Neural cell (in vitro differentiated cells): ENCODE measurements around the gene STPG4. TPM values are rescaled to one million over a fixed set of nuclear protein-coding genes. Genes with fewer than 3 reads are reported as not detected.

ENCODE experiments used
- H2AFZ ChIP-seq: fragments of 200-600, 300-800 bp; sonication (generic), shearing (Covaris generic); 2 replicates; pipeline ENCODE4 v1.6.0; 2014; ENCODE audit warnings: low read depth, mild to moderate bottlenecking, antibody characterized with exemption, low read length, moderate library complexity
- H3F3A ChIP-seq: fragments of 200-600 bp; shearing (Covaris generic); 2 replicates; pipeline ENCODE4 v1.6.1; 2016; ENCODE audit warnings: mild to moderate bottlenecking, moderate library complexity, mixed read lengths, antibody characterized with exemption, low read length; ENCODE audit not compliant: insufficient read depth, poor library complexity, severe bottlenecking
- H3K27ac ChIP-seq: fragments of 200-600, 300-800 bp; sonication (generic), shearing (Covaris generic); 2 replicates; pipeline ENCODE4 v1.5.1; 2014; ENCODE audit warnings: mild to moderate bottlenecking, low read length, moderate library complexity
- H3K27me3 ChIP-seq: fragments of 300-800, 200-600 bp; sonication (generic), shearing (Covaris generic); 2 replicates; pipeline ENCODE4 v1.6.0; 2014; ENCODE audit warnings: mild to moderate bottlenecking, low read depth, low read length, moderate library complexity; ENCODE audit not compliant: insufficient read depth
- H3K36me3 ChIP-seq: fragments of 300-800, 200-600 bp; sonication (generic), shearing (Covaris generic); 2 replicates; pipeline ENCODE4 v1.5.1; 2014; ENCODE audit warnings: mild to moderate bottlenecking, antibody characterized with exemption, low read length, moderate library complexity; ENCODE audit not compliant: insufficient read depth
- H3K4me2 ChIP-seq: fragments of 300-800, 200-600 bp; sonication (generic), shearing (Covaris generic); 2 replicates; pipeline ENCODE4 v1.6.0; 2014; ENCODE audit warnings: mild to moderate bottlenecking, low read length
- H3K4me3 ChIP-seq: fragments of 300-800, 200-600 bp; sonication (generic), shearing (Covaris generic); 2 replicates; pipeline ENCODE4 v1.5.1; 2014; ENCODE audit warnings: mild to moderate bottlenecking, low read length, moderate library complexity
- H3K79me2 ChIP-seq: fragments of 200-600 bp; shearing (Covaris generic); replicated peaks from 2 replicates; pipeline ENCODE4 v1.6.0; 2014; ENCODE audit warnings: mild to moderate bottlenecking, low read length, moderate library complexity; ENCODE audit not compliant: insufficient read depth
- H3K9ac ChIP-seq: fragments of 300-800, 200-600 bp; sonication (generic), shearing (Covaris generic); 2 replicates; pipeline ENCODE4 v1.6.1; 2016; ENCODE audit warnings: mild to moderate bottlenecking, low read length, mixed read lengths
- H3K9me2 ChIP-seq: fragments of 200-600 bp; shearing (Covaris generic); 2 replicates; pipeline ENCODE4 v1.6.1; 2016; ENCODE audit warnings: mild to moderate bottlenecking, low read length, mixed read lengths; ENCODE audit not compliant: insufficient read depth
- H3K9me3 ChIP-seq: fragments of 200-600, 300-800 bp; sonication (generic), shearing (Covaris generic); 2 replicates; pipeline ENCODE4 v1.6.1; 2016; ENCODE audit warnings: mild to moderate bottlenecking, mixed run types, low read length, moderate library complexity, mixed read lengths
- H4K20me1 ChIP-seq: fragments of 200-600 bp; shearing (Covaris generic); 2 replicates; pipeline ENCODE4 v1.6.1; 2016; ENCODE audit warnings: mild to moderate bottlenecking, mixed run types; ENCODE audit not compliant: insufficient read depth
- EP300 ChIP-seq: fragments of 450-650 bp; conservative IDR thresholded peaks from 2 replicates; pipeline ENCODE4 v1.6.1; 2014; ENCODE audit warnings: antibody characterized with exemption, mild to moderate bottlenecking, moderate library complexity; ENCODE audit not compliant: poor library complexity, severe bottlenecking
- EZH2 ChIP-seq: fragments of 200-600, 300-800 bp; shearing (Covaris generic), sonication (generic); IDR thresholded peaks from 2 replicates; pipeline ENCODE4 v1.6.1; 2014; ENCODE audit warnings: antibody characterized with exemption, low read length, borderline replicate concordance, mild to moderate bottlenecking; ENCODE audit not compliant: insufficient read depth, poor library complexity, severe bottlenecking
- MXI1 ChIP-seq: fragments of 450-650 bp; conservative IDR thresholded peaks from 2 replicates; pipeline ENCODE4 v1.6.1; 2014; ENCODE audit warnings: antibody characterized with exemption, mild to moderate bottlenecking; ENCODE audit not compliant: poor library complexity, severe bottlenecking
- POLR2AphosphoS5 ChIP-seq: IDR thresholded peaks from 2 replicates; pipeline ENCODE4 v1.6.1; 2012
- RAD21 ChIP-seq: fragments of 450-650 bp; conservative IDR thresholded peaks from 2 replicates; pipeline ENCODE4 v1.6.1; 2014; ENCODE audit warnings: antibody characterized with exemption, mild to moderate bottlenecking, moderate library complexity
- SMC3 ChIP-seq: fragments of 450-650 bp; conservative IDR thresholded peaks from 2 replicates; pipeline ENCODE4 v1.6.1; 2014; ENCODE audit warnings: antibody characterized with exemption, mild to moderate bottlenecking, moderate library complexity; ENCODE audit not compliant: poor library complexity
- TAF1 ChIP-seq: IDR thresholded peaks from 2 replicates; pipeline ENCODE4 v1.6.1; 2012; ENCODE audit warnings: low read depth
- polyA plus RNA-seq: library from polyadenylated mRNA; depleted of rRNA; stranded (reverse); fragments of >200 nt; gene quantifications from 2 replicates; pipeline ENCODE4 v1.2.3, GENCODE V29; 2014
- TF ChIP-seq, protein P1 (sequence below): fragments of 450-650 bp; IDR thresholded peaks from 2 replicates; pipeline ENCODE4 v1.5.1; 2014; ENCODE audit warnings: antibody characterized with exemption, mild to moderate bottlenecking, moderate library complexity; ENCODE audit not compliant: poor library complexity, severe bottlenecking
- TF ChIP-seq, protein P2 (sequence below): IDR thresholded peaks from 2 replicates; pipeline ENCODE4 v1.6.1; 2012; ENCODE audit warnings: borderline replicate concordance

Gene STPG4
- polyA plus RNA-seq, 1 donor from 2014 or later: not detected

DNA sequence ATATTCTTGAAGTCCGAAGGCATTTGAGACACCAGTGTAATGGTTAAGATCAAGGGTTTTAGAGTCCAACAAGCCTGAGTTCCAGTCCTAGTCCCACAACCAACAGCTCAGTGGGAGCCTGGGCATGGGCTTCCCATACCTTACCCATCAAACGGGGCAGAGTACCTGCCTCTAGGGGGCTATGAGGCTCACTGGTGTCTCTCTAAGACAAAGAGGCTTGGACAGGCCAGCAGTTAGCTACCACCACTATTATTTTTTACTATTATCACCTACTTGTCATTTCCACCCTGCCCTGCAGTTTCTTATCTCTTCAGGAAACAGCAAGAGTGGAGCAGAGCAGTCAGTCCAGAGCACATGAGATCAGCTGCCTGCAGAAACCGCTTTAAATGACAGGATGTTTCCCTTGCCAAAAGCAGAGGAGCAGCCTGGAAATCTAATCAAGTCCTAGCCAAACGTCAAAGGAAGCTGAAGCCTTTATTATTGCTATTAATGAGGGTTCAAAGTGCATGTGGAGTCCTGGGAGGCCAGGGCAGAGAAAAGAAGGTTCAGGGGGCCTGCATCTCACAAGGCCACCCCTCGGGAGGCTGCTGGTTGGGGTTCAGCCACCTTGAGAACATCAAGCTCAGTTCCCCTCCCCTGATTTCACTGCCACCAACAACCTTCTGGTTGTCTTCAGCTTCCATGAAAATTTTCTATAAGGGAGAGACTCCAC, 66.6 kb downstream of the STPG4 start:
- H3K4me2 ChIP-seq: no peak overlapping the region

DNA sequence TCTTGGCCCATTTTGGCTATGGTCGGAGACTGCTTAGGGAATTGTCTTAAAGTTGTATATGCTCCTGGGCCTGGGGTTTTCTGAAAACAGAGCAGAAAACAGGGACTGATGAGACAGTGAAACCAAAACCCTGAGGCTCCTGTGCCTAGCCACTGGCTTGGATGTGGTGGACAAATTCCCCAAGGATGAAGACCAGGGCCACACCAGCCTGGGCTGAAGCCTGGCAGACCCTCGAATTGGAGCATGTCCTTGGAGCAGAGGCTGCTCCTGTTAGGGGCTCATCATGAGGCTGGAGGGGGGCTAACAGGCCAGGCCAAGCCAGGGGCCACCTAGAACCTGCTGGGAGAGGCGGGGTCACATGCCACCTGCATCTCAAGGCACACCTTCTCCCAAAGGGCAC, 68.1 kb downstream of the STPG4 start:
- no peaks in the 10 kb centered on the region for H3K36me3 ChIP-seq
- no peaks in the 10 kb centered on the region for H3F3A ChIP-seq
- no peak overlapping the region for H3K27ac ChIP-seq
- H3K79me2 ChIP-seq: no peaks in the 10 kb centered on the region
- no peaks in the 10 kb centered on the region for H4K20me1 ChIP-seq
- no peaks in the 10 kb centered on the region for H3K27me3 ChIP-seq
- H3K4me3 ChIP-seq: no peak overlapping the region
- no peak overlapping the region for H2AFZ ChIP-seq
- no peaks in the 10 kb centered on the region for H3K9me3 ChIP-seq
- H3K4me2 ChIP-seq: no peak overlapping the region
- no peak overlapping the region for H3K9ac ChIP-seq
- TF ChIP-seq EP300: no peak
- TF ChIP-seq EZH2: no peak
- TF ChIP-seq RAD21: no peak
- no peak for TF ChIP-seq SMC3
- TF ChIP-seq, protein P1, sequence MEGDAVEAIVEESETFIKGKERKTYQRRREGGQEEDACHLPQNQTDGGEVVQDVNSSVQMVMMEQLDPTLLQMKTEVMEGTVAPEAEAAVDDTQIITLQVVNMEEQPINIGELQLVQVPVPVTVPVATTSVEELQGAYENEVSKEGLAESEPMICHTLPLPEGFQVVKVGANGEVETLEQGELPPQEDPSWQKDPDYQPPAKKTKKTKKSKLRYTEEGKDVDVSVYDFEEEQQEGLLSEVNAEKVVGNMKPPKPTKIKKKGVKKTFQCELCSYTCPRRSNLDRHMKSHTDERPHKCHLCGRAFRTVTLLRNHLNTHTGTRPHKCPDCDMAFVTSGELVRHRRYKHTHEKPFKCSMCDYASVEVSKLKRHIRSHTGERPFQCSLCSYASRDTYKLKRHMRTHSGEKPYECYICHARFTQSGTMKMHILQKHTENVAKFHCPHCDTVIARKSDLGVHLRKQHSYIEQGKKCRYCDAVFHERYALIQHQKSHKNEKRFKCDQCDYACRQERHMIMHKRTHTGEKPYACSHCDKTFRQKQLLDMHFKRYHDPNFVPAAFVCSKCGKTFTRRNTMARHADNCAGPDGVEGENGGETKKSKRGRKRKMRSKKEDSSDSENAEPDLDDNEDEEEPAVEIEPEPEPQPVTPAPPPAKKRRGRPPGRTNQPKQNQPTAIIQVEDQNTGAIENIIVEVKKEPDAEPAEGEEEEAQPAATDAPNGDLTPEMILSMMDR: no peak
- TF ChIP-seq MXI1: no peak
- TF ChIP-seq, protein P2, sequence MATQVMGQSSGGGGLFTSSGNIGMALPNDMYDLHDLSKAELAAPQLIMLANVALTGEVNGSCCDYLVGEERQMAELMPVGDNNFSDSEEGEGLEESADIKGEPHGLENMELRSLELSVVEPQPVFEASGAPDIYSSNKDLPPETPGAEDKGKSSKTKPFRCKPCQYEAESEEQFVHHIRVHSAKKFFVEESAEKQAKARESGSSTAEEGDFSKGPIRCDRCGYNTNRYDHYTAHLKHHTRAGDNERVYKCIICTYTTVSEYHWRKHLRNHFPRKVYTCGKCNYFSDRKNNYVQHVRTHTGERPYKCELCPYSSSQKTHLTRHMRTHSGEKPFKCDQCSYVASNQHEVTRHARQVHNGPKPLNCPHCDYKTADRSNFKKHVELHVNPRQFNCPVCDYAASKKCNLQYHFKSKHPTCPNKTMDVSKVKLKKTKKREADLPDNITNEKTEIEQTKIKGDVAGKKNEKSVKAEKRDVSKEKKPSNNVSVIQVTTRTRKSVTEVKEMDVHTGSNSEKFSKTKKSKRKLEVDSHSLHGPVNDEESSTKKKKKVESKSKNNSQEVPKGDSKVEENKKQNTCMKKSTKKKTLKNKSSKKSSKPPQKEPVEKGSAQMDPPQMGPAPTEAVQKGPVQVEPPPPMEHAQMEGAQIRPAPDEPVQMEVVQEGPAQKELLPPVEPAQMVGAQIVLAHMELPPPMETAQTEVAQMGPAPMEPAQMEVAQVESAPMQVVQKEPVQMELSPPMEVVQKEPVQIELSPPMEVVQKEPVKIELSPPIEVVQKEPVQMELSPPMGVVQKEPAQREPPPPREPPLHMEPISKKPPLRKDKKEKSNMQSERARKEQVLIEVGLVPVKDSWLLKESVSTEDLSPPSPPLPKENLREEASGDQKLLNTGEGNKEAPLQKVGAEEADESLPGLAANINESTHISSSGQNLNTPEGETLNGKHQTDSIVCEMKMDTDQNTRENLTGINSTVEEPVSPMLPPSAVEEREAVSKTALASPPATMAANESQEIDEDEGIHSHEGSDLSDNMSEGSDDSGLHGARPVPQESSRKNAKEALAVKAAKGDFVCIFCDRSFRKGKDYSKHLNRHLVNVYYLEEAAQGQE: no peak
- no peak for TF ChIP-seq POLR2AphosphoS5
- no peak for TF ChIP-seq TAF1
- H3K9me2 ChIP-seq: no peaks in the 10 kb centered on the region

More for the DNA sequence above, 66.6 kb downstream of the STPG4 start:
- no peaks in the 10 kb centered on the region for H4K20me1 ChIP-seq
- H3K27ac ChIP-seq: no peak overlapping the region
- H3K36me3 ChIP-seq: no peaks in the 10 kb centered on the region
- no peak overlapping the region for H3K4me3 ChIP-seq
- no peaks in the 10 kb centered on the region for H3K9me3 ChIP-seq
- H3F3A ChIP-seq: no peaks in the 10 kb centered on the region
- H3K27me3 ChIP-seq: no peaks in the 10 kb centered on the region
- no peaks in the 10 kb centered on the region for H3K79me2 ChIP-seq
- no peaks in the 10 kb centered on the region for H3K9me2 ChIP-seq
- no peak overlapping the region for H2AFZ ChIP-seq
- no peak overlapping the region for H3K9ac ChIP-seq
- TF ChIP-seq RAD21 (no peak), EP300 (no peak), EZH2 (no peak), POLR2AphosphoS5 (no peak), MXI1 (no peak)
- TF ChIP-seq, protein P2: no peak
- TF ChIP-seq, protein P1: no peak
